ENCODE results near the gene GPRASP1. TPM values are rescaled to one million over a fixed set of nuclear protein-coding genes. Genes with fewer than 3 reads are reported as not detected.

Gene GPRASP1
- total RNA-seq, 1 experiment from 2014 or later: 3.2 TPM

GRCh38 chrX:102696306-102696705 is 45.0 kb downstream of the GPRASP1 start:
- no peak overlapping the region for H2BK15ac ChIP-seq (ENCODE audit: low read depth, low read length)
- H3T11ph ChIP-seq (ENCODE audit: low read length): no peak overlapping the region
- no peak overlapping the region for H3K18ac ChIP-seq (ENCODE audit: insufficient read length, low read depth, low read length)
- H3K9ac ChIP-seq (ENCODE audit: extremely low read depth, insufficient read length, low read length): no peak overlapping the region
- H3K4me3 Mint-ChIP-seq: no peak overlapping the region
- no peak for DNase-seq
- H3K79me2 ChIP-seq (ENCODE audit: insufficient read depth, low read length): no peaks in the 10 kb centered on the region
- H3K27me3 Mint-ChIP-seq (ENCODE audit: low read depth): no peaks in the 10 kb centered on the region; the same call in 1 of the 2 replicates
- no peak overlapping the region for H3K4ac ChIP-seq (ENCODE audit: low read depth, low read length)
- no peaks in the 10 kb centered on the region for H3K4me1 ChIP-seq (ENCODE audit: insufficient read depth, low read length)
- H2BK120ac ChIP-seq (ENCODE audit: low read depth, low read length, poor library complexity, severe bottlenecking): no peak overlapping the region
- H2AFZ ChIP-seq (ENCODE audit: low read length): no peak overlapping the region
- no peak overlapping the region for H3K27ac ChIP-seq (ENCODE audit: insufficient read length, low read depth, low read length)
- no peak for TF ChIP-seq CTCF (conservative IDR thresholded peaks at IDR 0.05)
- H2BK12ac ChIP-seq (ENCODE audit: insufficient read length, low read depth, low read length): no peak overlapping the region
- peaks cover 65 to 67% of the 10 kb centered on the region in 2 experiments for H3K9me3 Mint-ChIP-seq
- H2BK20ac ChIP-seq (ENCODE audit: low read depth, low read length, poor library complexity, severe bottlenecking): no peak overlapping the region
- H4K8ac ChIP-seq (replicated peaks; ENCODE audit: insufficient read length, low read depth, low read length): no peak overlapping the region
- H3K79me1 ChIP-seq (ENCODE audit: insufficient read depth, low read depth, low read length, poor library complexity, severe bottlenecking): no peaks in the 10 kb centered on the region
- no peaks in the 10 kb centered on the region for H3K4me1 Mint-ChIP-seq
- no peak overlapping the region for H2BK5ac ChIP-seq (ENCODE audit: insufficient read length, low read length)
- H3K36me3 Mint-ChIP-seq (ENCODE audit: insufficient read depth in 1 of 3, low read depth in 3 of 3): peaks cover 0 to 5% (median 4%) of the 10 kb centered on the region in 3 experiments; a peak in 3 of 7 replicates
- no peak overlapping the region for H2AK5ac ChIP-seq (ENCODE audit: insufficient read length, low read length)
- H3K14ac ChIP-seq (ENCODE audit: insufficient read depth, low read length): no peak overlapping the region
- no peak overlapping the region for H4K91ac ChIP-seq (ENCODE audit: insufficient read length, low read depth, low read length)
- no peaks in the 10 kb centered on the region for H4K20me1 ChIP-seq (ENCODE audit: control insufficient read depth, insufficient read depth, insufficient read length)
- peaks cover 12% of the 10 kb centered on the region for H3K9me3 ChIP-seq (ENCODE audit: control insufficient read depth, low read depth, low read length)
- H4K5ac ChIP-seq (ENCODE audit: insufficient read length, low read depth, low read length): no peak overlapping the region
- H3K27me3 ChIP-seq (ENCODE audit: insufficient read depth, low read length): no peaks in the 10 kb centered on the region
- no peak overlapping the region for H3K23ac ChIP-seq (ENCODE audit: insufficient read length, low read depth, low read length)
- no peak overlapping the region for H3K56ac ChIP-seq (ENCODE audit: insufficient read length, low read depth, low read length)
- H3K23me2 ChIP-seq (ENCODE audit: insufficient read length, low read depth, low read length, poor library complexity, severe bottlenecking): no peaks in the 10 kb centered on the region
- no peak overlapping the region for H3K4me2 ChIP-seq (ENCODE audit: insufficient read depth, insufficient read length, low read length)
- no peak overlapping the region for H3K27ac Mint-ChIP-seq

Data from H9 (cell line).